GM12878 (cell line): Measurements from ENCODE around the gene PHKG2. TPM values are rescaled to one million over a fixed set of nuclear protein-coding genes. Genes with fewer than 3 reads are reported as not detected.

Source experiments
- CBX5 ChIP-seq: sonication (generic); IDR thresholded peaks from 2 replicates; pipeline ENCODE4 v1.6.1; 2016; ENCODE audit warnings: low read depth, moderate library complexity, mild to moderate bottlenecking, inconsistent platforms
- CHD2 ChIP-seq: IDR thresholded peaks from 2 replicates; pipeline ENCODE4 v1.6.1; 2011; ENCODE audit warnings: low read depth, low read length, improper control_type of control experiment, borderline replicate concordance
- CREB1 ChIP-seq: IDR thresholded peaks from 2 replicates; pipeline ENCODE4 v1.6.1; 2012; ENCODE audit warnings: low read depth, mild to moderate bottlenecking, inconsistent platforms
- CREM ChIP-seq: IDR thresholded peaks from 2 replicates; pipeline ENCODE4 v1.6.1; 2014; ENCODE audit warnings: antibody characterized with exemption, low read depth
- DPF2 ChIP-seq: fragments of 450-650 bp; IDR thresholded peaks from 2 replicates; pipeline ENCODE4 v1.6.1; 2017; ENCODE audit warnings: mild to moderate bottlenecking
- E2F4 ChIP-seq: IDR thresholded peaks from 2 replicates; pipeline ENCODE4 v1.6.1; 2012; ENCODE audit warnings: low read depth, low read length, improper control_type of control experiment
- FOXK2 ChIP-seq: fragments of 450-650 bp; IDR thresholded peaks from 2 replicates; pipeline ENCODE4 v1.6.1; 2017; ENCODE audit warnings: mild to moderate bottlenecking, moderate library complexity
- HDAC2 ChIP-seq: fragments of 200-600 bp; sonication (generic); IDR thresholded peaks from 2 replicates; pipeline ENCODE4 v1.6.1; 2017
- HSF1 ChIP-seq: fragments of 150-350 bp; IDR thresholded peaks from 2 replicates; pipeline ENCODE4 v1.6.1; 2014; ENCODE audit warnings: mild to moderate bottlenecking, low read depth, low read length
- IRF5 ChIP-seq: fragments of 450-650 bp; IDR thresholded peaks from 2 replicates; pipeline ENCODE4 v1.6.1; 2017; ENCODE audit warnings: borderline replicate concordance
- NRF1 ChIP-seq: conservative IDR thresholded peaks from 2 replicates; pipeline ENCODE4 v1.6.1; 2011; ENCODE audit warnings: mild to moderate bottlenecking, low read depth, low read length, improper control_type of control experiment
- PAX5 ChIP-seq: IDR thresholded peaks from 2 replicates; pipeline ENCODE4 v1.6.1; 2011; ENCODE audit warnings: low read depth, low read length, borderline replicate concordance
- PAX8 ChIP-seq: fragments of 450-650 bp; IDR thresholded peaks from 2 replicates; pipeline ENCODE4 v1.6.1; 2017; ENCODE audit warnings: mild to moderate bottlenecking, moderate library complexity
- RB1 ChIP-seq: fragments of 450-650 bp; formaldehyde crosslinking; IDR thresholded peaks from 2 replicates; pipeline ENCODE4 v1.6.1; 2017; ENCODE audit warnings: mild to moderate bottlenecking, borderline replicate concordance
- REST ChIP-seq: IDR thresholded peaks from 2 replicates; pipeline ENCODE4 v1.6.1; 2012; ENCODE audit warnings: mild to moderate bottlenecking, low read depth, low read length
- SIN3A ChIP-seq: IDR thresholded peaks from 2 replicates; pipeline ENCODE4 v1.6.1; 2012; ENCODE audit warnings: low read depth, low read length, improper control_type of control experiment
- SKIL ChIP-seq: fragments of 450-650 bp; IDR thresholded peaks from 2 replicates; pipeline ENCODE4 v1.6.1; 2017; ENCODE audit warnings: mild to moderate bottlenecking, low read depth, inconsistent platforms; ENCODE audit not compliant: poor library complexity, severe bottlenecking
- SP1 ChIP-seq: IDR thresholded peaks from one replicate; pipeline ENCODE4 v1.6.1; 2011; ENCODE audit warnings: low read depth, low read length
- SUZ12 ChIP-seq: fragments of 200-600 bp; sonication (generic); IDR thresholded peaks from one replicate; pipeline ENCODE4 v1.6.1; 2018; ENCODE audit warnings: antibody characterized with exemption, mild to moderate bottlenecking; ENCODE audit not compliant: unreplicated experiment
- YBX1 ChIP-seq: fragments of 450-650 bp; IDR thresholded peaks from 2 replicates; pipeline ENCODE4 v1.6.1; 2016; ENCODE audit warnings: antibody characterized with exemption
- YY1 ChIP-seq: IDR thresholded peaks from 2 replicates; pipeline ENCODE4 v1.6.1; 2011; ENCODE audit warnings: low read depth, mild to moderate bottlenecking, low read length
- polyA plus RNA-seq, 11 experiments: library from polyadenylated mRNA; depleted of rRNA in 4 of 11; unstranded in 6 of 11; stranded (reverse) in 5 of 11; fragments of >200 nt; fragmentation: Nextera tagmentation in 4 of 11; fragmentation: Illumina TruSeq in 1 of 11; extraction: Ambion mirVana in 4 of 11; extraction: Trizol in 1 of 11; gene quantifications; 1 replicate in 1 of 11; 2 replicates in 10 of 11; pipeline versions ENCODE4 v1.2.1 to v1.2.3, GENCODE V29; 2011 to 2016; ENCODE audit warnings: inconsistent platforms in 2 of 11, missing spikeins in 2 of 11, low read depth in 1 of 11
- total RNA-seq, 4 experiments: library from RNA; depleted of rRNA in 3 of 4; stranded (reverse); fragments of >200 nt in 3 of 4; fragmentation: Illumina TruSeq in 1 of 4; extraction: Trizol in 1 of 4; gene quantifications; 2 replicates each; pipeline versions ENCODE4 v1.2.1 to v1.2.3, GENCODE V29; 2013 to 2021

PHKG2 gene
- total and polyA plus RNA-seq, 10 of the 15 experiments (the other 5 are each of a cell fraction or from before 2014, with no cell fraction given), result 5.2 to 50.1 (median 37.2) TPM

GRCh38 chr16:30698816-30699614, 49.2 kb upstream of the PHKG2 start, which contains the start of gene SRCAP (continued):
- TF ChIP-seq IRF5 (no peak), HDAC2 (no peak), HSF1 (no peak), E2F4 (no peak), PAX5 (no peak), PAX8 (no peak), SIN3A (no peak), REST (0 out of 2 replicates have a peak, but pooled peaks have one; percentile 6), YBX1 (no peak), CREB1 (no peak), YY1 (no peak), FOXK2 (no peak), CREM (peak; percentile 70), CHD2 (peak; percentile 68), SUZ12 (no peak), DPF2 (peak; percentile 9; the same call in 1 of the 2 replicates), NRF1 (peak; percentile 60), SP1 (no peak), RB1 (peak; percentile 98), SKIL (peak; percentile 52), CBX5 (no peak)
